H1 (cell line): ENCODE results near the gene GPR25. TPM values are rescaled to one million over a fixed set of nuclear protein-coding genes. Genes with fewer than 3 reads are reported as not detected.

Experiments
- CTCF ChIA-PET: fragments of 300-600 bp; sonication (Branson Sonifier 250); formaldehyde crosslinking; loops from one replicate; lab custom pipeline; 2021; ENCODE audit not compliant: partially characterized antibody; lab: Charles Lee
- POLR2A ChIA-PET: fragments of 300-600 bp; sonication (Branson Sonifier 250); formaldehyde crosslinking; loops from one replicate; lab custom pipeline; 2021; ENCODE audit warnings: inconsistent platforms; ENCODE audit not compliant: partially characterized antibody; lab: Charles Lee
- DNase-seq, 2 experiments: peaks; one replicate each; pipeline versions ENCODE4 v3.0.0 to v3.0.0-alpha.2; 2010 to 2022; ENCODE audit warnings: low spot score in 2 of 2, low read depth in 1 of 2, mixed read lengths in 1 of 2
- FAIRE-seq: peaks from 2 replicates; lab custom pipeline; 2011; peaks lifted over from hg19 to GRCh38; lab: Jason Lieb, UNC
- H2AFZ ChIP-seq: 2 replicates; pipeline ENCODE4 v1.8.1; 2012; ENCODE audit warnings: low read length, inconsistent platforms
- H2AK5ac ChIP-seq: 2 replicates; pipeline ENCODE4 v1.6.1; 2013; ENCODE audit warnings: low read depth, low read length
- H2BK120ac ChIP-seq: replicated peaks from 2 replicates; pipeline ENCODE3; 2013; ENCODE audit warnings: low read depth, low read length, inconsistent platforms
- H2BK12ac ChIP-seq: 2 replicates; pipeline ENCODE4 v1.6.1; 2013; ENCODE audit warnings: low read depth, low read length
- H2BK15ac ChIP-seq: 2 replicates; pipeline ENCODE4 v1.6.1; 2013; ENCODE audit warnings: low read length
- H2BK20ac ChIP-seq: 2 replicates; pipeline ENCODE4 v1.6.1; 2013; ENCODE audit warnings: low read length
- H2BK5ac ChIP-seq: 2 replicates; pipeline ENCODE4 v1.6.1; 2013; ENCODE audit warnings: low read depth, low read length
- H3K14ac ChIP-seq: 2 replicates; pipeline ENCODE4 v1.6.1; 2013; ENCODE audit warnings: inconsistent platforms; ENCODE audit not compliant: insufficient read length
- H3K18ac ChIP-seq: 2 replicates; pipeline ENCODE4 v1.6.1; 2013; ENCODE audit warnings: low read length; ENCODE audit errors: extremely low read depth
- H3K23ac ChIP-seq: 2 replicates; pipeline ENCODE4 v1.6.1; 2013; ENCODE audit warnings: inconsistent platforms; ENCODE audit not compliant: insufficient read length
- H3K23me2 ChIP-seq: 2 replicates; pipeline ENCODE4 v1.6.1; 2013; ENCODE audit warnings: low read depth, low read length
- H3K27ac ChIP-seq: 2 replicates; pipeline ENCODE4 v1.6.1; 2011; ENCODE audit warnings: low read depth, low read length, inconsistent platforms
- H3K27me3 ChIP-seq, 4 experiments: replicated peaks in 1 of 4; 1 replicate in 1 of 4; 2 replicates in 3 of 4; pipeline versions ENCODE4 v1.6.1 to v1.8.1; 2011 to 2013; ENCODE audit warnings: low read length in 3 of 4, mild to moderate bottlenecking in 3 of 4, inconsistent platforms in 2 of 4, mixed read lengths in 2 of 4, moderate library complexity in 1 of 4; ENCODE audit not compliant: control insufficient read depth in 3 of 4, insufficient read depth in 3 of 4; ENCODE audit errors: extremely low read depth in 1 of 4
- H3K36me3 ChIP-seq, 4 experiments: 2 replicates each; pipeline versions ENCODE4 v1.6.1 to v1.8.1; 2011 to 2013; ENCODE audit warnings: mild to moderate bottlenecking in 4 of 4, low read length in 3 of 4, moderate library complexity in 2 of 4, control low read depth in 1 of 4, inconsistent platforms in 1 of 4; ENCODE audit not compliant: insufficient read depth in 4 of 4, control insufficient read depth in 2 of 4
- H3K4ac ChIP-seq: replicated peaks from 2 replicates; pipeline ENCODE3; 2013; ENCODE audit warnings: low read length, low read depth, mixed read lengths, inconsistent platforms; ENCODE audit not compliant: insufficient read length
- H3K4me1 ChIP-seq, 4 experiments: replicated peaks in 1 of 4; 1 replicate in 1 of 4; 2 replicates in 3 of 4; pipeline versions ENCODE4 v1.6.1 to v1.8.1; 2011 to 2013; ENCODE audit warnings: low read length in 3 of 4, inconsistent platforms in 2 of 4, mixed read lengths in 1 of 4; ENCODE audit not compliant: insufficient read depth in 4 of 4, control insufficient read depth in 3 of 4
- H3K4me2 ChIP-seq, 2 experiments: 2 replicates each; pipeline versions ENCODE4 v1.6.1 to v1.8.1; 2011 to 2013; ENCODE audit warnings: low read depth in 2 of 2, low read length in 2 of 2, control low read depth in 1 of 2, inconsistent platforms in 1 of 2, mild to moderate bottlenecking in 1 of 2; ENCODE audit not compliant: insufficient read depth in 1 of 2
- H3K4me3 ChIP-seq, 4 experiments: fragments of 200-600, 300-600 bp in 1 of 4; sonication (generic), shearing (Covaris generic), sonication (Bioruptor Twin) in 1 of 4; 2 replicates each; pipeline versions ENCODE4 v1.5.1 to v1.8.1; 2011 to 2016; ENCODE audit warnings: low read length in 4 of 4, low read depth in 3 of 4, control low read depth in 2 of 4, inconsistent platforms in 2 of 4, mild to moderate bottlenecking in 2 of 4, mixed read lengths in 1 of 4, moderate library complexity in 1 of 4; ENCODE audit not compliant: insufficient read depth in 2 of 4; ENCODE audit errors: extremely low read depth in 1 of 4
- H3K56ac ChIP-seq: replicated peaks from 2 replicates; pipeline ENCODE3; 2013; ENCODE audit warnings: low read depth, mild to moderate bottlenecking, mixed read lengths, low read length, inconsistent platforms; ENCODE audit not compliant: insufficient read length
- H3K79me1 ChIP-seq: 2 replicates; pipeline ENCODE4 v1.6.1; 2013; ENCODE audit warnings: low read depth, low read length, control low read depth
- H3K79me2 ChIP-seq, 2 experiments: 2 replicates each; pipeline versions ENCODE4 v1.6.1 to v1.8.1; 2012 to 2013; ENCODE audit warnings: low read length in 2 of 2, mild to moderate bottlenecking in 2 of 2, inconsistent platforms in 1 of 2; ENCODE audit not compliant: insufficient read depth in 2 of 2, control insufficient read depth in 1 of 2
- H3K9ac ChIP-seq, 4 experiments: replicated peaks in 1 of 4; 1 replicate in 1 of 4; 2 replicates in 3 of 4; pipeline versions ENCODE4 v1.6.1 to v1.8.1; 2011 to 2013; ENCODE audit warnings: low read depth in 3 of 4, low read length in 3 of 4, control low read depth in 2 of 4, mild to moderate bottlenecking in 2 of 4, moderate library complexity in 2 of 4, inconsistent platforms in 1 of 4; ENCODE audit errors: extremely low read depth in 1 of 4
- H3K9me3 ChIP-seq, 2 experiments: 2 replicates each; pipeline versions ENCODE4 v1.6.1 to v1.8.1; 2012 to 2013; ENCODE audit warnings: mild to moderate bottlenecking in 2 of 2, moderate library complexity in 2 of 2, control low read depth in 1 of 2, inconsistent platforms in 1 of 2, low read depth in 1 of 2, low read length in 1 of 2, mixed read lengths in 1 of 2; ENCODE audit not compliant: insufficient read depth in 2 of 2
- H4K20me1 ChIP-seq, 2 experiments: replicated peaks in 1 of 2; 2 replicates each; pipeline versions ENCODE3 to v1.8.1; 2011 to 2013; ENCODE audit warnings: inconsistent platforms in 2 of 2, low read length in 2 of 2, mild to moderate bottlenecking in 1 of 2; ENCODE audit not compliant: insufficient read depth in 2 of 2, control insufficient read depth in 1 of 2
- H4K5ac ChIP-seq: 2 replicates; pipeline ENCODE4 v1.6.1; 2013; ENCODE audit warnings: low read length, low read depth, mixed read lengths, inconsistent platforms; ENCODE audit not compliant: insufficient read length
- H4K8ac ChIP-seq: 2 replicates; pipeline ENCODE4 v1.8.0; 2013; ENCODE audit warnings: mild to moderate bottlenecking, moderate library complexity, low read length, inconsistent platforms; ENCODE audit not compliant: insufficient read depth; ENCODE audit errors: extremely low read depth
- H4K91ac ChIP-seq: replicated peaks from 2 replicates; pipeline ENCODE3; 2013; ENCODE audit warnings: low read length, mixed read lengths, inconsistent platforms; ENCODE audit not compliant: insufficient read length
- BCL11A ChIP-seq, 2 experiments: IDR thresholded peaks; one replicate each; pipeline ENCODE4 v1.6.1; 2011; ENCODE audit warnings: low read depth in 2 of 2, low read length in 2 of 2, mild to moderate bottlenecking in 2 of 2
- CBX5 ChIP-seq: fragments of 300-800, 300-1000 bp; sonication (generic); IDR thresholded peaks from 2 replicates; pipeline ENCODE4 v1.7.1; 2016; ENCODE audit warnings: antibody characterized with exemption, low read length, low read depth
- EGR1 ChIP-seq: IDR thresholded peaks from 2 replicates; pipeline ENCODE4 v1.6.1; 2011; ENCODE audit warnings: low read depth, low read length, borderline replicate concordance
- JUN ChIP-seq: IDR thresholded peaks from 2 replicates; pipeline ENCODE4 v1.6.1; 2011; ENCODE audit warnings: low read depth, mild to moderate bottlenecking, improper control_type of control experiment, low read length
- JUND ChIP-seq: IDR thresholded peaks from 2 replicates; pipeline ENCODE4 v1.6.1; 2011; ENCODE audit warnings: mild to moderate bottlenecking, improper control_type of control experiment, low read length
- POU5F1 ChIP-seq: IDR thresholded peaks from 2 replicates; pipeline ENCODE4 v1.6.1; 2011; ENCODE audit warnings: low read depth, mild to moderate bottlenecking, low read length, moderate library complexity
- RNF2 ChIP-seq: fragments of 200-900, 300-1000 bp; sonication (generic); IDR thresholded peaks from 2 replicates; pipeline ENCODE4 v1.7.1; 2016; ENCODE audit warnings: borderline replicate concordance, low read depth, mild to moderate bottlenecking, antibody characterized with exemption, low read length; ENCODE audit not compliant: poor library complexity, severe bottlenecking; ENCODE audit errors: missing control alignments
- RXRA ChIP-seq: IDR thresholded peaks from 2 replicates; pipeline ENCODE4 v1.6.1; 2011; ENCODE audit warnings: low read depth, mild to moderate bottlenecking, low read length, moderate library complexity; ENCODE audit not compliant: insufficient read depth
- SIRT6 ChIP-seq: IDR thresholded peaks from one replicate; pipeline ENCODE4 v1.7.1; 2012; ENCODE audit warnings: low read length, inconsistent platforms
- SP2 ChIP-seq: IDR thresholded peaks from 2 replicates; pipeline ENCODE4 v1.6.1; 2012; ENCODE audit warnings: mild to moderate bottlenecking, low read length, inconsistent platforms
- YY1 ChIP-seq: IDR thresholded peaks from 2 replicates; pipeline ENCODE4 v1.6.1; 2011; ENCODE audit warnings: low read depth, mild to moderate bottlenecking, low read length
- WGBS, 2 experiments: shearing (Covaris generic) in 1 of 2; methylation state at CpG; one replicate each; pipeline versions ENCODE4 v1.1.6 to v1.1.7; 2013 to 2015; ENCODE audit warnings: low lambda C conversion rate in 2 of 2, mixed read lengths in 2 of 2, inconsistent platforms in 1 of 2, low coverage in 1 of 2, missing lambda C conversion rate in 1 of 2; ENCODE audit not compliant: insufficient replicate concordance in 2 of 2, insufficient coverage in 1 of 2, insufficient read length in 1 of 2; ENCODE audit errors: extremely low coverage in 1 of 2, missing lambda C conversion rate in 1 of 2; 5-methylcytosine and 5-hydroxymethylcytosine counted together
- polyA plus RNA-seq, 7 experiments: library from polyadenylated mRNA; depleted of rRNA in 3 of 7; stranded (reverse) in 5 of 7; unstranded in 2 of 7; fragments of >200 nt in 5 of 7; fragments of 200-250 nt in 2 of 7; gene quantifications; 1 replicate in 5 of 7; 2 replicates in 1 of 7; 4 replicates in 1 of 7; pipeline versions ENCODE4 v1.2.1 to v1.2.3, GENCODE V29; 2011 to 2013; ENCODE audit warnings: missing spikeins in 2 of 7, mixed read lengths in 2 of 7
- total RNA-seq: library from RNA; stranded (reverse); fragmentation: NEBNext Ultra II Directional; extraction: Animal tissue kit (Norgen Biotek cat#: 25700); gene quantifications from 2 replicates; pipeline ENCODE4 v1.2.1, GENCODE V29; 2021
- TF ChIP-seq, protein P1 (sequence below): IDR thresholded peaks from 2 replicates; pipeline ENCODE4 v1.6.1; 2012; ENCODE audit warnings: inconsistent platforms

GPR25 gene
- total and polyA plus RNA-seq, 2 of the 8 experiments (the other 6 are each of a cell fraction or from before 2014, with no cell fraction given) = not detected

GRCh38 chr1:200877839-200878551 is 5.2 kb downstream of the GPR25 start:
- Histone ChIP-seq H2BK12ac (no peak overlapping the region), H3K27ac (no peak overlapping the region), H3K79me2 (no peaks in the 10 kb centered on the region), H2BK5ac (no peak overlapping the region), H2BK15ac (no peak overlapping the region), H3K79me1 (no peaks in the 10 kb centered on the region), H3K4ac (no peak overlapping the region), H3K36me3 (no peaks in the 10 kb centered on the region), H3K4me2 (no peak overlapping the region), H3K14ac (no peak overlapping the region), H4K91ac (no peak overlapping the region), H2BK20ac (no peak overlapping the region), H3K9me3 (no peaks in the 10 kb centered on the region), H2BK120ac (no peak overlapping the region), H4K20me1 (no peaks in the 10 kb centered on the region), H3K27me3 (no peaks in the 10 kb centered on the region), H4K5ac (no peak overlapping the region), H2AFZ (no peak overlapping the region), H3K18ac (no peak overlapping the region), H4K8ac (no peak overlapping the region), H3K56ac (no peak overlapping the region), H3K9ac (no peak overlapping the region), H2AK5ac (no peak overlapping the region), H3K23ac (no peak overlapping the region), H3K4me3 (no peak overlapping the region), H3K23me2 (no peaks in the 10 kb centered on the region), H3K4me1 (peaks cover 0 to 8% (median 4%) of the 10 kb centered on the region in 4 experiments; a peak in 4 of 7 replicates)
- ChIA-PET CTCF (interaction anchor here (0.6 to 6.3 kb wide), 4 partner anchors 11 to 256 kb away, joined by 4 to 47 read pairs (median 4); partner anchors contain the start of gene INAVA), POLR2A (interaction anchor here (0.9 to 7.9 kb wide), 3 partner anchors 9 to 19 kb away, joined by 3 to 68 read pairs (median 4); no protein-coding TSS in a partner anchor)
- DNase-seq (peak in 1 of 2 experiments; percentile 33), FAIRE-seq (no peak)
- WGBS, 2 experiments = 90% methylated on average over 6 of the region's 6 CpGs; no CpG with 5 or more reads in 1 of the 2 experiments
- no peak for TF ChIP-seq JUND
- TF ChIP-seq, protein P1, sequence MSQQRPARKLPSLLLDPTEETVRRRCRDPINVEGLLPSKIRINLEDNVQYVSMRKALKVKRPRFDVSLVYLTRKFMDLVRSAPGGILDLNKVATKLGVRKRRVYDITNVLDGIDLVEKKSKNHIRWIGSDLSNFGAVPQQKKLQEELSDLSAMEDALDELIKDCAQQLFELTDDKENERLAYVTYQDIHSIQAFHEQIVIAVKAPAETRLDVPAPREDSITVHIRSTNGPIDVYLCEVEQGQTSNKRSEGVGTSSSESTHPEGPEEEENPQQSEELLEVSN = no peak
- TF ChIP-seq SP2 = no peak
- no peak for TF ChIP-seq BCL11A (IDR thresholded peaks at IDR 0.05; ENCODE audit: low read depth in 2 of 2, low read length in 2 of 2)
- TF ChIP-seq POU5F1 = no peak
- no peak for TF ChIP-seq SIRT6
- no peak for TF ChIP-seq CBX5
- no peak for TF ChIP-seq EGR1
- TF ChIP-seq YY1 = no peak
- TF ChIP-seq RXRA = no peak
- TF ChIP-seq JUN = no peak
- TF ChIP-seq RNF2 = no peak
